IMR-90 (cell line): Measurements from ENCODE around the gene BNIP3. TPM values are rescaled to one million over a fixed set of nuclear protein-coding genes. Genes with fewer than 3 reads are reported as not detected.

Experiments
- ATAC-seq: fragments of 200-7000 bp; cut with Tn5 transposase; 2 replicates; pipeline ENCODE4 v1.9.1; 2020; ENCODE audit warnings: low read depth, mild to moderate bottlenecking, moderate library complexity
- BruUV-seq: library from RNA; stranded (reverse); fragments of 400-500 nt; replicated peaks from 2 replicates; lab custom pipeline; 2021; lab: Mats Ljungman, UMichigan
- CTCF ChIA-PET: fragments of 300-600 bp; formaldehyde crosslinking; extraction: SDS; loops from one replicate; lab custom pipeline; 2021; ENCODE audit warnings: antibody characterized with exemption; lab: Yijun Ruan, JAX
- POLR2A ChIA-PET: fragments of 300-600 bp; sonication (Branson Sonifier 250); formaldehyde crosslinking; loops from one replicate; lab custom pipeline; 2022; ENCODE audit warnings: antibody characterized with exemption; ENCODE audit not compliant: unreplicated experiment; lab: Charles Lee
- DNase-seq: peaks from one replicate; pipeline ENCODE4 v3.0.0; 2013
- H2AFZ ChIP-seq: replicated peaks from 2 replicates; pipeline ENCODE3; 2013; ENCODE audit warnings: low read length, mild to moderate bottlenecking; ENCODE audit not compliant: poor library complexity
- H2AK5ac ChIP-seq: 2 replicates; pipeline ENCODE4 v1.6.1; 2013; ENCODE audit warnings: low read depth, low read length, inconsistent platforms
- H2AK9ac ChIP-seq: replicated peaks from 2 replicates; pipeline ENCODE3; 2013; ENCODE audit warnings: mild to moderate bottlenecking, low read depth, low read length, moderate library complexity; ENCODE audit not compliant: poor library complexity
- H2BK120ac ChIP-seq: 2 replicates; pipeline ENCODE4 v1.6.1; 2013; ENCODE audit warnings: low read depth, low read length, inconsistent platforms
- H2BK15ac ChIP-seq: 3 replicates; pipeline ENCODE4 v1.6.1; 2013; ENCODE audit warnings: low read depth, low read length, inconsistent platforms
- H2BK20ac ChIP-seq: 2 replicates; pipeline ENCODE4 v1.6.1; 2013; ENCODE audit warnings: low read depth, mild to moderate bottlenecking, inconsistent platforms, low read length, moderate library complexity
- H2BK5ac ChIP-seq: 2 replicates; pipeline ENCODE4 v1.6.1; 2013; ENCODE audit warnings: mild to moderate bottlenecking, low read depth, low read length, inconsistent platforms; ENCODE audit not compliant: poor library complexity, severe bottlenecking
- H3K14ac ChIP-seq: replicated peaks from 2 replicates; pipeline ENCODE4 v1.6.1; 2013; ENCODE audit warnings: low read depth, low read length, inconsistent platforms
- H3K18ac ChIP-seq: 2 replicates; pipeline ENCODE4 v1.6.1; 2013; ENCODE audit warnings: low read depth, low read length, control low read depth
- H3K23ac ChIP-seq: 2 replicates; pipeline ENCODE4 v1.6.1; 2013; ENCODE audit warnings: low read depth, low read length, inconsistent platforms
- H3K27ac ChIP-seq: 2 replicates; pipeline ENCODE4 v1.5.1; 2013; ENCODE audit warnings: mild to moderate bottlenecking, control low read depth, low read length; ENCODE audit not compliant: insufficient read depth
- H3K27me3 ChIP-seq: 2 replicates; pipeline ENCODE4 v1.6.1; 2013; ENCODE audit warnings: low read length; ENCODE audit not compliant: control insufficient read depth, insufficient read depth
- H3K36me3 ChIP-seq: 2 replicates; pipeline ENCODE4 v1.6.1; 2013; ENCODE audit warnings: low read length, mixed read lengths; ENCODE audit not compliant: control insufficient read depth, insufficient read depth
- H3K4ac ChIP-seq: 2 replicates; pipeline ENCODE4 v1.6.1; 2013; ENCODE audit warnings: low read depth, low read length, inconsistent platforms
- H3K4me1 ChIP-seq: 2 replicates; pipeline ENCODE4 v1.6.1; 2013; ENCODE audit warnings: low read length, mixed read lengths; ENCODE audit not compliant: control insufficient read depth, insufficient read depth
- H3K4me2 ChIP-seq: 2 replicates; pipeline ENCODE4 v1.6.1; 2013; ENCODE audit warnings: low read depth, mild to moderate bottlenecking, control low read depth, low read length, moderate library complexity
- H3K4me3 ChIP-seq: 2 replicates; pipeline ENCODE4 v1.5.1; 2013; ENCODE audit warnings: low read depth, mild to moderate bottlenecking, control low read depth, low read length, moderate library complexity; ENCODE audit not compliant: insufficient read depth
- H3K56ac ChIP-seq: 2 replicates; pipeline ENCODE4 v1.6.1; 2013; ENCODE audit warnings: low read length, inconsistent platforms; ENCODE audit not compliant: insufficient read depth; ENCODE audit errors: extremely low read depth
- H3K79me1 ChIP-seq, 2 experiments: 2 replicates each; pipeline ENCODE4 v1.6.1; 2013; ENCODE audit warnings: low read length in 2 of 2, inconsistent platforms in 1 of 2, low read depth in 1 of 2
- H3K9ac ChIP-seq: 2 replicates; pipeline ENCODE4 v1.6.1; 2013; ENCODE audit warnings: low read depth, low read length, control low read depth
- H3K9me1 ChIP-seq: 2 replicates; pipeline ENCODE4 v1.6.1; 2013; ENCODE audit warnings: low read length, inconsistent platforms; ENCODE audit not compliant: insufficient read depth
- H3K9me3 ChIP-seq: 2 replicates; pipeline ENCODE4 v1.6.1; 2013; ENCODE audit warnings: low read length; ENCODE audit not compliant: control insufficient read depth, insufficient read depth
- H4K20me1 ChIP-seq: 2 replicates; pipeline ENCODE4 v1.6.1; 2013; ENCODE audit warnings: low read length, inconsistent platforms; ENCODE audit not compliant: insufficient read depth
- H4K5ac ChIP-seq: 2 replicates; pipeline ENCODE4 v1.6.1; 2013; ENCODE audit warnings: mild to moderate bottlenecking, low read depth, low read length, control low read depth
- H4K8ac ChIP-seq, 2 experiments: 2 replicates each; pipeline ENCODE4 v1.6.1; 2013; ENCODE audit warnings: low read depth in 2 of 2, low read length in 2 of 2, control low read depth in 1 of 2, inconsistent platforms in 1 of 2
- H4K91ac ChIP-seq: 2 replicates; pipeline ENCODE4 v1.6.1; 2013; ENCODE audit warnings: low read depth, low read length, inconsistent platforms; ENCODE audit not compliant: insufficient read depth
- CEBPB ChIP-seq: IDR thresholded peaks from 2 replicates; pipeline ENCODE4 v1.6.1; 2012; ENCODE audit warnings: low read depth, low read length, improper control_type of control experiment
- FOS ChIP-seq: fragments of 150-350 bp; IDR thresholded peaks from 2 replicates; pipeline ENCODE4 v1.6.1; 2016; ENCODE audit warnings: low read depth, low read length
- RCOR1 ChIP-seq: IDR thresholded peaks from 2 replicates; pipeline ENCODE4 v1.6.1; 2012; ENCODE audit warnings: mild to moderate bottlenecking, low read length, improper control_type of control experiment; ENCODE audit not compliant: insufficient replicate concordance
- WGBS, 2 experiments: methylation state at CpG; one replicate each; pipeline versions ENCODE4 v1.1.5 to v1.1.7; 2013; ENCODE audit warnings: missing lambda C conversion rate in 2 of 2; ENCODE audit not compliant: insufficient read length in 1 of 2; ENCODE audit errors: extremely low coverage in 2 of 2; 5-methylcytosine and 5-hydroxymethylcytosine counted together
- dilution Hi-C: fragments of 300-500 bp; cut with HindIII; formaldehyde crosslinking; loops from one replicate; pipeline ENCODE4 v1.14.3; 2018; ENCODE audit warnings: low sequenced_read_pairs; ENCODE audit not compliant: unreplicated experiment
- in situ Hi-C: fragments of 300-500 bp; cut with MboI; formaldehyde crosslinking; loops from 3 replicates; pipeline ENCODE4 v1.14.3; 2019; ENCODE audit warnings: low sequenced_read_pairs, inconsistent platforms, mixed read lengths
- intact Hi-C: fragments of 100-400 bp; cut with micrococcal nuclease; formaldehyde crosslinking; loops from 2 replicates; pipeline ENCODE4 v1.10.0; 2022
- polyA plus RNA-seq, 3 experiments: library from polyadenylated mRNA; depleted of rRNA; stranded (reverse); fragments of >200 nt; gene quantifications; 2 replicates each; pipeline ENCODE4 v1.2.3, GENCODE V29; 2012; ENCODE audit warnings: low replicate concordance in 1 of 3
- total RNA-seq: library from RNA; depleted of rRNA; stranded (reverse); fragments of >200 nt; gene quantifications from 2 replicates; pipeline ENCODE4 v1.2.3, GENCODE V29; 2012

BNIP3 gene
- total and polyA plus RNA-seq, 2 of the 4 experiments (the other 2 are of a cell fraction) = 134 to 211 TPM

DNA sequence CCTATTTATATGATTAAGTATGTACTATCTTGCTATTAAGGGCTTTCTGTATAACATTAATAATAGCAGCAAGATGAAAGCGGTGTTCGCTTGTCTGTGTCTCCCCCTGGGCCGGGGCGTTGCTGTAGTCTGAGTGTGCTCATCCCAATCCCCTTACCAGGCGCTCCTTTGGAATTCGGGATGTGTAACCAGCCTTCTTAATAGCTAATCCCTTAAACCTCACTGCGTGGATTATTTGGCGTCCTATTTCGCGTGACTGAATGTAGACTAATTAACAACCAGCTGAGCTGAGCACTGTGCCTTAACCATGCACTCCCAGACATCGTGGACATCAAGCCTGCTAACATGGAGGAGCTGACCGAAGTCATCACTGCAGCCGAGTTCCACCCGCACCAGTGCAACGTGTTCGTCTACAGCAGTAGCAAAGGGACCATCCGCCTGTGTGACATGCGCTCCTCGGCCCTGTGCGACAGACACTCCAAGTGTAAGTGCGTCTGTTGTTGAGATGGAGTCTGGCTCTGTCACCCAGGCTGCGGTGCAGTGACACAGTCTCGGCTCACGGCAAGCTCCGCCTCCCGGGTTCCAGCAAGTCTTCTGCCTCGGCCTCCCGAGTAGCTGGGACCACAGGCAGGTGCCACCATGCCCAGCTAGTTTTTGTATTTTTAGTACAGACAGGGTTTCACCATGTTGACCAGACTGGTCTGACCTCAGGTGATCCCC, 36.6 kb downstream of the BNIP3 start (continued):
- no peak for TF ChIP-seq RCOR1

DNA sequence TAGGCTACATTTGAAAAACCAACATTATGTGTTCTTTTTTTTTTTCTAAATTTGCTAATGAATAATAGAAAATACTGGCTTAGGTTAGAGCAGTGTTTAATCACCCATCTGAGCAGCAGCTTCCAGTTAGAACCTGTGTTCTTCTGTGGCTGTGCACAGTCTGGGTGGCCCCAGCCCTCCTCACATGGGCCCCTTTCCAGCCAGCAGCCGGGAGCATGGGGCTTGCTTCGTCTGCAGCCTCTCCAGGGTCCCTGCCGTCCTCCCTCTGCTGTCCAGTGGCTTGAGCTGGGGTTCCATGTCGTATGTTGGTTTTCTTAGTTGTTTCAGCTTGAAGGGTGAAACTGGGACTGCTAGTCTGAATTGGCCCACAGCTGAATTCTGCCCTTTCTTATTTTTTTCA, 37.3 kb downstream of the BNIP3 start:
- Histone ChIP-seq H3K9me1 (peaks cover 32% of the 10 kb centered on the region), H4K5ac (no peak overlapping the region), H2AK9ac (no peak overlapping the region), H3K4ac (no peak overlapping the region), H3K36me3 (peaks cover 42% of the 10 kb centered on the region), H3K4me2 (no peak overlapping the region), H2BK20ac (no peak overlapping the region), H3K9me3 (no peaks in the 10 kb centered on the region), H2BK5ac (no peak overlapping the region), H3K18ac (no peak overlapping the region), H3K4me3 (no peak overlapping the region), H3K23ac (no peak overlapping the region), H4K20me1 (peaks cover 16% of the 10 kb centered on the region), H3K56ac (no peak overlapping the region), H4K8ac (no peak overlapping the region), H3K4me1 (peaks cover 21% of the 10 kb centered on the region), H3K27ac (no peak overlapping the region), H3K27me3 (no peaks in the 10 kb centered on the region), H3K79me1 (peaks cover 39 to 63% of the 10 kb centered on the region in 2 experiments), H2BK15ac (no peak overlapping the region; the same call in 2 of the 3 replicates), H3K14ac (no peak overlapping the region), H2AK5ac (no peak overlapping the region; the same call in 1 of the 2 replicates), H2BK120ac (no peak overlapping the region), H2AFZ (no peak overlapping the region), H3K9ac (no peak overlapping the region), H4K91ac (no peak overlapping the region)
- BruUV-seq = no TSS peak
- ChIA-PET CTCF (interaction anchor here (1.1 to 1.5 kb wide), 2 partner anchors 21 to 59 kb away, joined by 3 to 4 read pairs; no protein-coding TSS in a partner anchor), POLR2A (no interaction called here)
- DNase-seq = no peak
- no peak for ATAC-seq
- dilution Hi-C loops (no loop called here), in situ Hi-C loops (no loop called here), intact Hi-C loops (no loop called here)
- TF ChIP-seq FOS (no peak), CEBPB (no peak)
- no CpG with 5 or more reads among the region's 4 CpGs for WGBS, 2 experiments
